HepG2 (cell line): Measurements from ENCODE around the gene RHOC. TPM values are rescaled to one million over a fixed set of nuclear protein-coding genes. Genes with fewer than 3 reads are reported as not detected.

Experiments used
- AGO2 ChIP-seq: fragments of 200-400 bp; formaldehyde crosslinking; optimal IDR thresholded peaks from 2 replicates; pipeline ENCODE3; 2017; ENCODE audit warnings: mild to moderate bottlenecking, low read depth, low read length, moderate library complexity
- CHCHD3 ChIP-seq: sonication (generic); formaldehyde crosslinking; IDR thresholded peaks from 2 replicates; pipeline ENCODE4 v1.8.0; 2022; ENCODE audit warnings: mild to moderate bottlenecking, missing genetic modification reagents, moderate library complexity
- HMG20B ChIP-seq: conservative IDR thresholded peaks from 2 replicates; pipeline ENCODE4 v1.6.1; 2016; ENCODE audit warnings: missing genetic modification reagents, missing compliant biosample characterization
- HOXA3 ChIP-seq: sonication (generic); formaldehyde crosslinking; IDR thresholded peaks from 2 replicates; pipeline ENCODE4 v1.5.0; 2020; ENCODE audit warnings: missing genetic modification reagents
- HOXA7 ChIP-seq: sonication (generic); formaldehyde crosslinking; IDR thresholded peaks from 2 replicates; pipeline ENCODE4 v1.8.1; 2022; ENCODE audit warnings: mild to moderate bottlenecking, missing genetic modification reagents, moderate library complexity
- KLF11 ChIP-seq: IDR thresholded peaks from 2 replicates; pipeline ENCODE4 v1.6.1; 2016; ENCODE audit warnings: missing compliant biosample characterization
- RNF2 ChIP-seq: fragments of 450-650 bp; conservative IDR thresholded peaks from 2 replicates; pipeline ENCODE4 v1.6.1; 2016; ENCODE audit warnings: low read depth
- RORA ChIP-seq: sonication (generic); formaldehyde crosslinking; IDR thresholded peaks from 2 replicates; pipeline ENCODE4 v1.5.0; 2020; ENCODE audit warnings: mild to moderate bottlenecking, missing genetic modification reagents, moderate library complexity
- SATB2 ChIP-seq: sonication (generic); formaldehyde crosslinking; IDR thresholded peaks from 2 replicates; pipeline ENCODE4 v1.5.0; 2020; ENCODE audit warnings: missing genetic modification reagents
- TCF7L2 ChIP-seq: IDR thresholded peaks from 2 replicates; pipeline ENCODE4 v1.6.1; 2011; ENCODE audit warnings: mild to moderate bottlenecking, low read depth, low read length, moderate library complexity
- TFDP1 ChIP-seq: IDR thresholded peaks from 2 replicates; pipeline ENCODE4 v1.6.1; 2016; ENCODE audit warnings: missing compliant biosample characterization, missing genetic modification reagents, borderline replicate concordance
- TMF1 ChIP-seq: sonication (generic); formaldehyde crosslinking; IDR thresholded peaks from 2 replicates; pipeline ENCODE4 v1.8.1; 2022; ENCODE audit warnings: low read depth, missing genetic modification reagents
- ZBTB40 ChIP-seq, 2 experiments: fragments of 450-650 bp in 1 of 2; sonication (generic) in 1 of 2; formaldehyde crosslinking in 1 of 2; IDR thresholded peaks; 2 replicates each; pipeline versions ENCODE4 v1.6.1 to v1.8.0; 2016 to 2022; ENCODE audit warnings: antibody characterized with exemption in 1 of 2, mild to moderate bottlenecking in 1 of 2, missing genetic modification reagents in 1 of 2
- ZMYM2 ChIP-seq: sonication (generic); formaldehyde crosslinking; IDR thresholded peaks from 2 replicates; pipeline ENCODE4 v1.8.0; 2022; ENCODE audit warnings: mild to moderate bottlenecking, missing genetic modification reagents
- ZNF460 ChIP-seq: sonication (generic); formaldehyde crosslinking; IDR thresholded peaks from 2 replicates; pipeline ENCODE4 v1.5.1; 2020; ENCODE audit warnings: missing genetic modification reagents, mild to moderate bottlenecking, borderline replicate concordance
- ZNF530 ChIP-seq: sonication (generic); formaldehyde crosslinking; IDR thresholded peaks from 2 replicates; pipeline ENCODE4 v1.5.0; 2020; ENCODE audit warnings: low read depth, mild to moderate bottlenecking, missing genetic modification reagents
- ZNF552 ChIP-seq: sonication (generic); formaldehyde crosslinking; IDR thresholded peaks from 2 replicates; pipeline ENCODE4 v1.9.0; 2022; ENCODE audit warnings: missing genetic modification reagents, mild to moderate bottlenecking, borderline replicate concordance
- ZNF644 ChIP-seq: IDR thresholded peaks from 2 replicates; pipeline ENCODE4 v1.6.1; 2016; ENCODE audit warnings: low read depth
- ZNF780A ChIP-seq: sonication (generic); formaldehyde crosslinking; IDR thresholded peaks from 2 replicates; pipeline ENCODE4 v1.8.0; 2022; ENCODE audit warnings: mild to moderate bottlenecking, missing genetic modification reagents, moderate library complexity
- polyA plus RNA-seq, 8 experiments: library from polyadenylated mRNA; depleted of rRNA in 3 of 8; stranded (reverse) in 7 of 8; unstranded in 1 of 8; fragments of >200 nt; fragmentation: Illumina TruSeq in 4 of 8; extraction: Trizol in 4 of 8; gene quantifications; 2 replicates each; pipeline versions ENCODE4 v1.2.1 to v1.2.3, GENCODE V29; 2011 to 2016; ENCODE audit warnings: low read depth in 4 of 8, missing spikeins in 1 of 8, mixed read lengths in 1 of 8; ENCODE audit not compliant: insufficient read depth in 1 of 8
- total RNA-seq, 5 experiments: library from RNA; depleted of rRNA; stranded (reverse); fragments of >200 nt; fragmentation: Illumina TruSeq; extraction: Trizol; gene quantifications; 2 replicates each; pipeline ENCODE4 v1.2.3, GENCODE V29; 2016; ENCODE audit warnings: low read depth in 1 of 5

RHOC gene
- total and polyA plus RNA-seq, 2 of the 13 experiments (the other 11 are each of a cell fraction or from before 2014, with no cell fraction given) = 64.3 to 182 TPM

GRCh38 chr1:112674986-112675727 lies 31.8 kb downstream of the RHOC start (continued):
- TF ChIP-seq TFDP1 = peak; percentile 41; the same call in 1 of the 2 replicates
- TF ChIP-seq SATB2 (CRISPR knock-in tag) = no peak
- no peak for TF ChIP-seq RNF2
- no peak for TF ChIP-seq ZNF644
- TF ChIP-seq AGO2 = peak; percentile 56
- TF ChIP-seq ZBTB40 (IDR thresholded peaks at IDR 0.05) = no peak
- no peak for TF ChIP-seq ZBTB40 (CRISPR knock-in tag; IDR thresholded peaks at IDR 0.05)
- no peak for TF ChIP-seq HMG20B (CRISPR knock-in tag)
- no peak for TF ChIP-seq TCF7L2
- no peak for TF ChIP-seq KLF11 (CRISPR knock-in tag)
- no peak for TF ChIP-seq ZMYM2 (CRISPR knock-in tag)
- no peak; the same call in 1 of the 2 replicates for TF ChIP-seq TMF1 (CRISPR knock-in tag)
- peak; percentile 61; the same call in 1 of the 2 replicates for TF ChIP-seq CHCHD3 (CRISPR knock-in tag)
- no peak for TF ChIP-seq ZNF530
- TF ChIP-seq HOXA3 = no peak
- no peak for TF ChIP-seq RORA (CRISPR knock-in tag)
- TF ChIP-seq HOXA7 (CRISPR knock-in tag) = no peak
- TF ChIP-seq ZNF460 (CRISPR knock-in tag) = no peak
- no peak for TF ChIP-seq ZNF780A
- TF ChIP-seq ZNF552 (CRISPR knock-in tag) = no peak
